ENCODE measurements around the gene DUSP10.

DNA sequence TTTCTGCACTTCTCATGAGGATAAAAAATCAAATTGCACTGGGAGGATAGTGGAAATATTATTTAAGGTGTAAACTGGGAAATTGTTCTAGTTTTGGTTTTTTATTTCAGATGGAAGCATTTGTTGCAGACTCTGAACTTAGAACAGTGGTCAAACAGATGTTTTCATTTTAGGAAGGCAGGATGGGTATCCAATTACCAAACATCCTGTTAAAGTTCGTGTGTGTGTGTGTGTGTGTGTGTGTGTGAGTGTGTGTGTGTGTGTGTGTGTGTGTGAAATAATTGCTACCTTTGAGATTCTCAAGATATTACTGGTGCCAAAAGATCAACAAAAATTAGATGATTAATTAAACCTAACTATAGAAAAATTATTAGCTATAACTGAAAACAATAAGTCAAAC lies 24.3 kb upstream of the DUSP10 start:
- TF ChIP-seq GABPA (IDR thresholded peaks at IDR 0.05; ENCODE audit: low read depth) (no peak), POLR2AphosphoS5 (IDR thresholded peaks at IDR 0.05; ENCODE audit: low read depth) (no peak), SPI1 (IDR thresholded peaks at IDR 0.05; ENCODE audit: borderline replicate concordance, low read depth) (no peak)
- TF ChIP-seq, protein P1, sequence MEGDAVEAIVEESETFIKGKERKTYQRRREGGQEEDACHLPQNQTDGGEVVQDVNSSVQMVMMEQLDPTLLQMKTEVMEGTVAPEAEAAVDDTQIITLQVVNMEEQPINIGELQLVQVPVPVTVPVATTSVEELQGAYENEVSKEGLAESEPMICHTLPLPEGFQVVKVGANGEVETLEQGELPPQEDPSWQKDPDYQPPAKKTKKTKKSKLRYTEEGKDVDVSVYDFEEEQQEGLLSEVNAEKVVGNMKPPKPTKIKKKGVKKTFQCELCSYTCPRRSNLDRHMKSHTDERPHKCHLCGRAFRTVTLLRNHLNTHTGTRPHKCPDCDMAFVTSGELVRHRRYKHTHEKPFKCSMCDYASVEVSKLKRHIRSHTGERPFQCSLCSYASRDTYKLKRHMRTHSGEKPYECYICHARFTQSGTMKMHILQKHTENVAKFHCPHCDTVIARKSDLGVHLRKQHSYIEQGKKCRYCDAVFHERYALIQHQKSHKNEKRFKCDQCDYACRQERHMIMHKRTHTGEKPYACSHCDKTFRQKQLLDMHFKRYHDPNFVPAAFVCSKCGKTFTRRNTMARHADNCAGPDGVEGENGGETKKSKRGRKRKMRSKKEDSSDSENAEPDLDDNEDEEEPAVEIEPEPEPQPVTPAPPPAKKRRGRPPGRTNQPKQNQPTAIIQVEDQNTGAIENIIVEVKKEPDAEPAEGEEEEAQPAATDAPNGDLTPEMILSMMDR (IDR thresholded peaks at IDR 0.05; ENCODE audit: insufficient read depth, low read length): no peak
- TF ChIP-seq, protein P2, sequence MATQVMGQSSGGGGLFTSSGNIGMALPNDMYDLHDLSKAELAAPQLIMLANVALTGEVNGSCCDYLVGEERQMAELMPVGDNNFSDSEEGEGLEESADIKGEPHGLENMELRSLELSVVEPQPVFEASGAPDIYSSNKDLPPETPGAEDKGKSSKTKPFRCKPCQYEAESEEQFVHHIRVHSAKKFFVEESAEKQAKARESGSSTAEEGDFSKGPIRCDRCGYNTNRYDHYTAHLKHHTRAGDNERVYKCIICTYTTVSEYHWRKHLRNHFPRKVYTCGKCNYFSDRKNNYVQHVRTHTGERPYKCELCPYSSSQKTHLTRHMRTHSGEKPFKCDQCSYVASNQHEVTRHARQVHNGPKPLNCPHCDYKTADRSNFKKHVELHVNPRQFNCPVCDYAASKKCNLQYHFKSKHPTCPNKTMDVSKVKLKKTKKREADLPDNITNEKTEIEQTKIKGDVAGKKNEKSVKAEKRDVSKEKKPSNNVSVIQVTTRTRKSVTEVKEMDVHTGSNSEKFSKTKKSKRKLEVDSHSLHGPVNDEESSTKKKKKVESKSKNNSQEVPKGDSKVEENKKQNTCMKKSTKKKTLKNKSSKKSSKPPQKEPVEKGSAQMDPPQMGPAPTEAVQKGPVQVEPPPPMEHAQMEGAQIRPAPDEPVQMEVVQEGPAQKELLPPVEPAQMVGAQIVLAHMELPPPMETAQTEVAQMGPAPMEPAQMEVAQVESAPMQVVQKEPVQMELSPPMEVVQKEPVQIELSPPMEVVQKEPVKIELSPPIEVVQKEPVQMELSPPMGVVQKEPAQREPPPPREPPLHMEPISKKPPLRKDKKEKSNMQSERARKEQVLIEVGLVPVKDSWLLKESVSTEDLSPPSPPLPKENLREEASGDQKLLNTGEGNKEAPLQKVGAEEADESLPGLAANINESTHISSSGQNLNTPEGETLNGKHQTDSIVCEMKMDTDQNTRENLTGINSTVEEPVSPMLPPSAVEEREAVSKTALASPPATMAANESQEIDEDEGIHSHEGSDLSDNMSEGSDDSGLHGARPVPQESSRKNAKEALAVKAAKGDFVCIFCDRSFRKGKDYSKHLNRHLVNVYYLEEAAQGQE (IDR thresholded peaks at IDR 0.05; ENCODE audit: insufficient replicate concordance, low read depth): no peak

Measured in HL-60 (cell line).